HL-60 (cell line): ENCODE data around the gene ZNF622.

ENCODE experiments used
- DNase-seq, 2 experiments: peaks; one replicate each; pipeline ENCODE4 v3.0.0-alpha.2; 2010 to 2020; ENCODE audit warnings: low read depth in 1 of 2, low spot score in 1 of 2
- H3K27ac ChIP-seq: fragments of 250-450 bp; sonication (Bioruptor Pico); replicated peaks from 2 replicates; pipeline ENCODE4 v1.5.1; 2020; ENCODE audit warnings: mild to moderate bottlenecking, moderate library complexity
- H3K27me3 ChIP-seq: fragments of 250-450 bp; sonication (Bioruptor Pico); 2 replicates; pipeline ENCODE4 v1.5.1; 2021; ENCODE audit warnings: mild to moderate bottlenecking, moderate library complexity; ENCODE audit not compliant: insufficient read depth, poor library complexity, severe bottlenecking
- H3K4me3 ChIP-seq: replicated peaks from 2 replicates; pipeline ENCODE4 v1.5.1; 2011; ENCODE audit warnings: mild to moderate bottlenecking, control low read depth, low read length; ENCODE audit not compliant: insufficient read depth
- GABPA ChIP-seq: IDR thresholded peaks from 2 replicates; pipeline ENCODE4 v1.6.1; 2012; ENCODE audit warnings: low read depth
- POLR2AphosphoS5 ChIP-seq: IDR thresholded peaks from 2 replicates; pipeline ENCODE4 v1.6.1; 2012; ENCODE audit warnings: low read depth
- SPI1 ChIP-seq: IDR thresholded peaks from 2 replicates; pipeline ENCODE4 v1.6.1; 2012; ENCODE audit warnings: low read depth, mild to moderate bottlenecking, borderline replicate concordance
- TF ChIP-seq, protein P1 (sequence below): IDR thresholded peaks from one replicate; pipeline ENCODE4 v1.5.1; 2011; ENCODE audit warnings: low read length, control low read depth, inconsistent platforms; ENCODE audit not compliant: insufficient read depth
- TF ChIP-seq, protein P2 (sequence below): IDR thresholded peaks from 2 replicates; pipeline ENCODE4 v1.6.1; 2012; ENCODE audit warnings: low read depth; ENCODE audit not compliant: insufficient replicate concordance

ZNF622 gene

DNA sequence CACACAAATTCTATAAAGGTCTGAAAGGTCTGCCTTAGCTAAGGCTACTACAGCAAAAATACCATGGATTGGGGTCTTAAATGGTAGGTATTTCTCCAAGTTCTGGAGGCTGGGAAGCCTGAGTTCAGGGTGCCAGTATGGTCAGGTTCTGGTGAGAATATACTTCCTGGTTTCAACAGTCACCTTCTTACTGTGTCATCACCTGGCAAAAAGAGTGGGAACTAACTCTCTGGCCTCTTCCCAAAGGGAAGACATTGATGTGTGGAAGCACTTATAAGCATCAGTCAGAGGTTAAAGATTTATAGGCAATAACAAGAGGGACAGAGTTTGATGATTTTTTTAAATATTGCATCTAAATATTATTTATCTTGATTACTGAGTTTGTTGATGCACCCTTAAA is 53.0 kb downstream of the ZNF622 start:
- no peak overlapping the region for H3K27ac ChIP-seq
- H3K4me3 ChIP-seq, result no peak overlapping the region
- TF ChIP-seq GABPA (no peak), SPI1 (no peak), POLR2AphosphoS5 (no peak)
- TF ChIP-seq, protein P1, sequence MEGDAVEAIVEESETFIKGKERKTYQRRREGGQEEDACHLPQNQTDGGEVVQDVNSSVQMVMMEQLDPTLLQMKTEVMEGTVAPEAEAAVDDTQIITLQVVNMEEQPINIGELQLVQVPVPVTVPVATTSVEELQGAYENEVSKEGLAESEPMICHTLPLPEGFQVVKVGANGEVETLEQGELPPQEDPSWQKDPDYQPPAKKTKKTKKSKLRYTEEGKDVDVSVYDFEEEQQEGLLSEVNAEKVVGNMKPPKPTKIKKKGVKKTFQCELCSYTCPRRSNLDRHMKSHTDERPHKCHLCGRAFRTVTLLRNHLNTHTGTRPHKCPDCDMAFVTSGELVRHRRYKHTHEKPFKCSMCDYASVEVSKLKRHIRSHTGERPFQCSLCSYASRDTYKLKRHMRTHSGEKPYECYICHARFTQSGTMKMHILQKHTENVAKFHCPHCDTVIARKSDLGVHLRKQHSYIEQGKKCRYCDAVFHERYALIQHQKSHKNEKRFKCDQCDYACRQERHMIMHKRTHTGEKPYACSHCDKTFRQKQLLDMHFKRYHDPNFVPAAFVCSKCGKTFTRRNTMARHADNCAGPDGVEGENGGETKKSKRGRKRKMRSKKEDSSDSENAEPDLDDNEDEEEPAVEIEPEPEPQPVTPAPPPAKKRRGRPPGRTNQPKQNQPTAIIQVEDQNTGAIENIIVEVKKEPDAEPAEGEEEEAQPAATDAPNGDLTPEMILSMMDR, result no peak
- TF ChIP-seq, protein P2, sequence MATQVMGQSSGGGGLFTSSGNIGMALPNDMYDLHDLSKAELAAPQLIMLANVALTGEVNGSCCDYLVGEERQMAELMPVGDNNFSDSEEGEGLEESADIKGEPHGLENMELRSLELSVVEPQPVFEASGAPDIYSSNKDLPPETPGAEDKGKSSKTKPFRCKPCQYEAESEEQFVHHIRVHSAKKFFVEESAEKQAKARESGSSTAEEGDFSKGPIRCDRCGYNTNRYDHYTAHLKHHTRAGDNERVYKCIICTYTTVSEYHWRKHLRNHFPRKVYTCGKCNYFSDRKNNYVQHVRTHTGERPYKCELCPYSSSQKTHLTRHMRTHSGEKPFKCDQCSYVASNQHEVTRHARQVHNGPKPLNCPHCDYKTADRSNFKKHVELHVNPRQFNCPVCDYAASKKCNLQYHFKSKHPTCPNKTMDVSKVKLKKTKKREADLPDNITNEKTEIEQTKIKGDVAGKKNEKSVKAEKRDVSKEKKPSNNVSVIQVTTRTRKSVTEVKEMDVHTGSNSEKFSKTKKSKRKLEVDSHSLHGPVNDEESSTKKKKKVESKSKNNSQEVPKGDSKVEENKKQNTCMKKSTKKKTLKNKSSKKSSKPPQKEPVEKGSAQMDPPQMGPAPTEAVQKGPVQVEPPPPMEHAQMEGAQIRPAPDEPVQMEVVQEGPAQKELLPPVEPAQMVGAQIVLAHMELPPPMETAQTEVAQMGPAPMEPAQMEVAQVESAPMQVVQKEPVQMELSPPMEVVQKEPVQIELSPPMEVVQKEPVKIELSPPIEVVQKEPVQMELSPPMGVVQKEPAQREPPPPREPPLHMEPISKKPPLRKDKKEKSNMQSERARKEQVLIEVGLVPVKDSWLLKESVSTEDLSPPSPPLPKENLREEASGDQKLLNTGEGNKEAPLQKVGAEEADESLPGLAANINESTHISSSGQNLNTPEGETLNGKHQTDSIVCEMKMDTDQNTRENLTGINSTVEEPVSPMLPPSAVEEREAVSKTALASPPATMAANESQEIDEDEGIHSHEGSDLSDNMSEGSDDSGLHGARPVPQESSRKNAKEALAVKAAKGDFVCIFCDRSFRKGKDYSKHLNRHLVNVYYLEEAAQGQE, result no peak
- no peaks in the 10 kb centered on the region for H3K27me3 ChIP-seq
- DNase-seq, result no peak

DNA sequence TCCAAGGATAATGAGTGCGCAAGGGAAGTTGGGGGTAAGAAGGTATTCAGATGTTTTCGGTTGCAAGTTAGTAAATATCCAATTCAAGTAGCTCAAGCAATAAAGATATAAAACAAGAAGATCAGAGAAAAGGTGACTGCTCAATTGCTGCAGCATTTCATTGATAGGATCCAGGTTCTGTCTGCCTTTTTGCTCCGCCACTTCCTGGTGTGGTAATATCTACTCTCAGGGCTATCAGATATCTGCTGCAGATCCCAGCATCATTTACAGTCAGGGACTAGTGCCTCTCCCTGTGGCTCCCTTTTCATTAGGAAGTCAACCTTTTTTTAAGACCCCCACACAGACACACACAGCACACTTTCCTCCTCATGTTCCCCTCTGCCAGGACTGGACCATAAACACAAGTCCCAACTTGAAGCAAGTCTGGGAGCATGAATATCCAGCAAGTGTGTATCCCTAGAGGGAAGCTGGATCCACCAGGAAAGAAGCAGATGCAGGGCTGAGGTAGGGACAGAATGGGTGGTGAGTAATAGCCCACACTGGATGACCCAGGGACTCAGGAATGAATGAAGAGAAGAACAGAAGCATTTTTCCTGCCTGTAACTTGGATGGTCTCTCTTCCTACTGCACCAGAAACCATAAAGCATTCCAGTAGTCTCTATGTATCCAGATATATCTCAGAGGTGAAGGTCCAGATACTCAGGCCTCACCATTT is 53.7 kb downstream of the ZNF622 start:
- no peak for DNase-seq
- no peak overlapping the region for H3K4me3 ChIP-seq
- no peak for TF ChIP-seq POLR2AphosphoS5
- TF ChIP-seq GABPA, result no peak
- TF ChIP-seq, protein P1, result no peak
- TF ChIP-seq SPI1, result no peak
- TF ChIP-seq, protein P2, result no peak
- no peaks in the 10 kb centered on the region for H3K27me3 ChIP-seq
- no peak overlapping the region for H3K27ac ChIP-seq

DNA sequence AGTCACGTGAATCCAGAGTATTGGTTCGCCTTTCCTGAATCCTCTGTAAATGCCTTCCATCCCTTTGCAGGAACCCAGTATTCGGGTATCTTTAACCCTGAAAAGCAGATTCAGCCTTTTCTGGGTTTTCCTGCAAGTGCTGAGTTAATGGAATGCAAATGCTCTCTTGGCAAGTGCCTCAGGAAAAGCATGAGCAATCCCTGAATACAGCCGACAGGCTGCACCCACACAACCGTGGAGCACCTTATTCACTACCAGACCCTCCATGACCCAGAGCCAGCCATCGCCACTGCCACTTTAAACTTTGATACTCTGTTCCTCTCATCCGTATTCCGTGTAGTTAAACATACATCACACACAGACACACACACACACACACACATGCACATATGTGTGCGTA is 54.4 kb downstream of the ZNF622 start:
- no peaks in the 10 kb centered on the region for H3K27me3 ChIP-seq
- no peak for DNase-seq
- H3K27ac ChIP-seq, result no peak overlapping the region

More for the DNA sequence above, 54.4 kb downstream of the ZNF622 start:
- H3K4me3 ChIP-seq, result no peak overlapping the region
- TF ChIP-seq GABPA (no peak), POLR2AphosphoS5 (no peak)
- TF ChIP-seq, protein P1, result no peak
